HG03196 (cell line): Measurements from ENCODE around the gene MEIKIN.

ENCODE experiments used
- ATAC-seq: cut with Tn5 transposase; IDR thresholded peaks from one replicate; pipeline ENCODE4 v1.9.1; 2021; ENCODE audit not compliant: unreplicated experiment

MEIKIN gene

DNA sequence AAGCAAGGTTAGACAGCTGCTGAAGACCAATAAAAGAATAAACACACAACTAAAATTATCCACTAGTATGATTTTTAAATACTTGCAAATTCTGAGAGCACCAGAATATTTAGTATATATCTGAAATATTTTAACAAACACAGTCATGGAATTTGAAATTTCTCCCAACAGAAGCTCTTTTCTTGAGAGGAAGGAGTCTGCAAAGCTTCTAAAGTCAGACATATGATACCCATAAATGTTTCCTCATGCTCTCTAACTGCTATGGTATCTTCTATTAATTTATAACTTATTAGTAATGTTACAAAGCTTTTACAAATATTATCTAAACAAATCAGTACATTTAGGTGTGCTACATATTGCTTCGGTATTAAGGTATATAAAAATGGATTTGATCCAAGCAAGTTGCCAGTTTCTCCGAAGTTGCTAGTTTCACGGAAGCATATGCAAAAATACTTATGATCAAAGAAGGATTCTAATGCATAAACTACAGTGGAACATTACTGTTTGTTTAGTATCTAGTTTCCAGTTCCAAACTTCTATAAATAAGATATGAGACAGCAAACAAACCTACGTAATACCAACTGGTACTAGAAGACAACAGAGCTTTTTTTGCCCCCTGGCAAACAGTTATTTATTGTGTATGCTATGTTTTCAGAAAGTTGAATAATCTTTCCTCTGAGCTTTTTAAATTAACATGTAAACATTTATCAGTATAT is 170.7 kb downstream of the MEIKIN start:
- no peak for ATAC-seq

DNA sequence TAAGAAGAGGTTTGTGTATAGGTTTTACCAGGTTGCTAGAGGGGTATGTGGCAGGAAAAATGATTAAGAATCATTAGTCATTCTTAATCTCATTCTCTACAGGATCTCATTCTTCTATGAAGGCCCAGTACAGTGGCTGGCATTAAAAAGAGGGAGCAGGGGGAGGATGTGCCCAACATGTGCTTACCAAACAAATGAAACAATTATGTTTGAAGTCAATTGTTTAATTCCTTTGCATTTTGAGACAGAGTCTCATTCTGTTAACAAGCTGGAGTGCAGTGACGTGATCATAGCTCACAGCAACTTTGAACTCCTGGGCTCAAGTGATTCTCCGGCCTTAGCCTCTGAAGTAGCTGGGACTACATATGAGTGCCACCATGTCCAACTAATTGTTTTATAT is 171.7 kb downstream of the MEIKIN start:
- ATAC-seq: no peak

DNA sequence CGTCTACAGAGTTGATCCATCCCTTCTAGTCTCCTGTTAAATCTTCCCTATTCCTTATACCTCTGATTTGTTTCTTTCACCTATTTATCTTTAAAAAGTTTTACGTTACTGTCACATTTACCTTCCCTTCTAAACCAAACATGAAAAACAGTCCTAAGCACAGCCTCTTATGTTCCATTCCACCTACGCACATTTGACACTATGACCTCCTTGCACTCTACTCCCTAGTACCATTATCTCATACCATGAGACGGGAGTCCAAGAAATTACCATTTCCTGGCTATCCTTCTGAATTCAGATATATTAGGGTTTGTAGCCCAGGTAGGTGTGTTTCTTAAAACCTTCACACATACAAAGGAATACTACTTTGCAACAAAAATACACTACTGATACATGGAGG is 173.8 kb downstream of the MEIKIN start:
- no peak for ATAC-seq

DNA sequence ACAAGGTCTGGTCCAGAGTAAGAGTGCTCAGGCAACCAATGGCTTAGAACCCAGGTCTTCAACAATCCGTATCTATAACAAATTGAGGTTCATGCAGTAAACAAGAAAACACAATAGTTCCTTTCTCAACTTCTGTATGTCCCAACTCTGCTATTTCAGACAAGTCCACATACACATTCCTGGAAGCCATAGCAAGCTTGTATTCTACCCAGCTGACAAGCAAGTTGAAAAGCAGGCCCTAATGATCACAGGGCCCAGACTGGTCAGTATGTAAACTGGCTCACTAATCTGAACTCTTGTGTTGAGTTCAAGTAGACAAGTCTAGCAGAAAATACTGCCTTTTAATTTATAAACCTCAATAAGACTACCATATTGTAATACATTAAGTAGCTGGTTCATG is 175.5 kb downstream of the MEIKIN start:
- ATAC-seq: no peak

DNA sequence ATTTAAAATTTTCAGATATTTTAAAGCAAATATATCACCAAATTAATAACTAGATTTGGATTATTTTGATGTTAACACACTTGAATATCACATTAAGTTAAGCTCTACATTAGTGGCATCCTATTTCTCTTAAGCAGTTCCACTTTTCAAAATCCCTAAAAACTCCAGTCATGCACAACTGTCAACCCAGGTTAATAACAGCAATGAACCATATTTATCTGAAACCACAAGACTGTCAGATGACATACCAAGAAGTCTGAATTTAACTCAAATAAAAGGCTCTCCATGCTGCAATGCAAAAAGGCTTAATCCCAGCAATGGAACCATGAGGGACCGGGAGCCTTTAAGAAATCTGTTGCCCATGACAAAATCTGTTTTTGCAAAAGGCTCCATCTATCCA is 176.1 kb downstream of the MEIKIN start:
- no peak for ATAC-seq

DNA sequence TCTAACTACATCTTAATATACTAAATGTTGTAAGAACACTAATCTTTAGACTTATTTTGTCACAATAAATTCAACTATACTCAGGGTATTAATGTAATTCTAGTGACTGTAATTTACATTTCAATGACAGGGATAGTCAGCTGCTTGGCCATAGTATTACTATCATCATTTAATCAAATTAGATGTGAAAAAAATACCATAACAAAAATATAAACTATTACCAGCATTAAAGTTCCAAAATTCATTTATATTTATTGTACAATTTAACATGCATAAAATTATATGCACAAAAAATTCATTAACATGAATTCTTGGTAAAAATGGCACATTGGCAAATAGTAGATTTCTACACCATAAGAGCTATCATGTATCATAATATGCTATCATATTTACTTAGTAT is 177.6 kb downstream of the MEIKIN start:
- no peak for ATAC-seq

DNA sequence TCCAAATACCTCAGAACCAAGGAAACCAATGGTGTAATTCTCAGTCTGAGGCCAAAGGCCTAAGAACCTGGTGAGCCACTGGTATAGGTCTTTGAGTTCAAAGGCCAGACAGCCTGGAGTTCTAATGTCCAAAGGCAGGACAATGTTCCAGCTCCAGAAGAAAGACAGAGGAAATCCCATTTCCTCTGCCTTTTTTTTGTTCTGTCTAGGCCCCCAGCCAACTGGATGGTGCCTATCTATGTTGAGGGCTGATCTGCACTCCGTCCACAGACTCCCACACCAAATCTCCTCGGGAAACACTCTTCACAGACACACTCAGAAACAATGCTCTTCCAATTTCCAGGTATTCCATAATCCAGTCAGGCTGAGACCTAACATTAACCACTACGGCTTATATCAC is 178.8 kb downstream of the MEIKIN start:
- ATAC-seq: no peak

DNA sequence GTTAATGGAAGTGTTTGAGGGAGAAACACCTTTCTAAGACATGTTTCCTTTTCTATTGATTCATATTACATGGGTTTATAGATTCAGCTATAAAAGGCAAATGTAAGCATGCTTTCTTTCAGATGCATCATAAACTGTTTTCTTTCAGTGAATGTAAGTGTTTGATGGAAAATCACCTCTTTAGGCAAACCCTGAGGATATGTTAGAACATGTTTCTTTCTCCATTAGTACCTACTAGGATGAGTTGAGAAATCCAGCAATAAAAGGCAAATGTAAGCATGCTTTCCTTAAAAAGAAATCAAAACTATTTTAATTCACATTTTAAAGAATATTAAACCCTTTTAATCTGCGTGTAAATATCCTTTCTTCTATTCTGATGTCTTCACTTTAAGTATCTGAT is 180.2 kb downstream of the MEIKIN start:
- ATAC-seq: no peak

DNA sequence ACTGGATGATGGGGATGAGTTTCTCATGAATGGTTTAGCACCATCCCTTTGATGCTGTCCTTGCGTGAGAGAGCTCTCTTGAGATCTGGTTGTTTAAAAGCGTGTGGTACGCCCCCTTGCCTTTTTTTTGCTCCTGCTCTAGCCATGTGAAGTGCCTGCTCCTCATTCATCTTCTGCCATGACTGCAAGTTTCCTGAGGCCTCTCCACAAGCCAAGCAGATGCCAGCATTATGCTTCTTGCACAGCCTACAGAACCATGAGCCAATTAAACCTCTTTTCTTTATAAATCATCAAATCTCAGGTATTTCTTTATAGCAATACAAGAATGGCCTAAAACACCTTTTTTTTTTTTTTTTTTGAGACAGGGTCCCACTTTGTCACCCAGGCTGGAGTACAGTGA is 181.5 kb downstream of the MEIKIN start:
- ATAC-seq: no peak

DNA sequence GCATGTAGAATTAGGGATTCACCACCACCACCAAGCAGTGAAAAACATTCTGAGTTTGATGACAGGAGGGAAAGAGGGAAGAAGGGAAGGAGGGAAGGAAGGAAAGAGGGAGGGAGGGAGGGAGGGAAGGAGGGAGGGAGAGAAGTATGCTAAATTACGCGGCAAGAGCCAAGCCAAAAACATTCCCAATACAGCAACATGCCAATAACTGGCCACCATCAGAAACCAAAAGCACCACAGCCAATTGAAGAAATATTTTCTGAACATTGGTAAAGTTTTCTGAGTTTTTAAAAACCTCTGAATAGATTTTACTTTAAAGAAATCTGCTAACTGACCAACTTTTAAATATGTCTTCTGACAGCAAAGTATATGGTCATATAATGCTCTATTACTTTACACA is 184.7 kb downstream of the MEIKIN start:
- ATAC-seq: no peak

DNA sequence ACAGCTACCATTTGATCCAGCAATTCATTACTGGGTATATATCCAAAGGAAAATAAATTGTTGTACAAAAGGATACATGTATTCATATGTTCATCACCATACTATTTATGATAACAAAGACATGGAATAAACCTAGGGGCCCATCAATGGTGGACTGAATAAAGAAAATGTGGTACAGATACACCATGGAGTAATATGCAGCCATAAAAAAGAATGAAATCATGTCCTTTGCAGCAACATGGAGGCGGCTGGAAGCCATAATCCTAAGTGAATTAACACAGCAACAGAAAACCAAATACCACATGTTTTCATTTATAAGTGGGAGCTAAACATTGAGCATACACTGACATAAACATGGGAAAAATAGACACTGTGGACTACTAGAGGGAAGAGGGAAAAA is 185.8 kb downstream of the MEIKIN start:
- no peak for ATAC-seq

DNA sequence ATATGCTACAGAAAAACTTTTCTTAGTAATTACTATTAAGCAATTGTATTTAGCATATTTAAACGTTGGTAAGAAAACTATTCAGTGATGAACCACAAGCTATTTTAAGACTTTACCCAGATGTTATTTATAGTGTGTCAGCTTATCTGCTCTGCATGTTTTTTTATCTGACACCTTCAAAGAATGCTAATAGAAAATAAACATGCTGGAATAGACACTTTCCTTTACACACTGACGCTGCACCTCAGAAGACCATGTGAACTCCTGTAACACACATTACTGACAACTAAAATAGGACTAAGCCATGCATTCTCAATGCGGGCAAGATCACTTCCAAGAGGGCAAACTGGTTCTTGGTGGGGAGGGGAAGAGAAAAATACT is 187.0 kb downstream of the MEIKIN start:
- no peak for ATAC-seq

DNA sequence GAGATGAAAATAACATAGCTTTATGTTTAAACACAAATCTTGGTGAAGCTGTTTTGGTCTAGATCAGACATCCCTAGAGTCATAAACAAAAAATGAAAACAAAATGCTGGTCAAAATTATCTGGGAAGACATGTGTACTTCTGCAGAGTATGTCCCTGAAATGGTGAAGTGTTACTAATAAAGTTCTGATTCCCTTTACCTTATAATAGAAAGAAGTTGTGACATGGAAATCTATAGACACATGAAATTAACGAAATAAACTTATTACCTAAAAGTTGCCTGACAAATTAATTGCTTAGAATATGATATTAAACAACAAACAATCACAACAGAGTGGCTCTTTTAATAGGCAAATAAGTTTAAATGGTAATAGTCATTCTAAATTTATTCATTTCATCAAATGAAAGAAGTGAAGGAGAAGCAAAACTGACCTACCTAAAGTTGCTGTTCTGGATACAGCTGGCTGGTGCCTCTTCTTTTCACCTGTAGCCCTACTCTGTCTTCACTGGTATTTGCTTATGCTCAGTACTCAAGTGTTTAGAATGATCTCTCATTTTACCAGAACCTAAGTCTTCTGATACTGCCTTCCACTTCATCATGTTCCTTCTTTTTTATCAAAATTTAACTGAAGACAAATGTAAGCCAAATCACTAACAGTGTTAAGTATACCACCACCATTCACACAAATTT is 187.5 kb downstream of the MEIKIN start:
- no peak for ATAC-seq
